NCI-H526 treated with DMSO at 0.1 percent for 48 hours (cell line): Measurements from ENCODE around the gene MSI2.
A peak's percentile ranks its signal among the peaks of the same experiment; 100 is the strongest.

Experiments used
- DNase-seq: peaks from one replicate; lab custom pipeline; 2025; lab: John Stamatoyannopoulos, UW

The MSI2 gene

GRCh38 chr17:57343717-57344116, 87.4 kb downstream of the MSI2 start:
- no peak for DNase-seq

- no peak for DNase-seq
Observed at GRCh38 chr17:57344261-57344660, 87.9 kb downstream of the MSI2 start.

GRCh38 chr17:57349541-57350247, 93.4 kb downstream of the MSI2 start:
- DNase-seq: no peak

- no peak for DNase-seq
Observed at GRCh38 chr17:57350266-57350665, 93.9 kb downstream of the MSI2 start.

GRCh38 chr17:57352665-57353175, 96.4 kb downstream of the MSI2 start:
- DNase-seq: no peak

- DNase-seq: no peak
Observed at GRCh38 chr17:57354673-57355072, 98.3 kb downstream of the MSI2 start.

GRCh38 chr17:57355090-57355859, 99.0 kb downstream of the MSI2 start:
- DNase-seq: peak; percentile 13

- peak; percentile 62 for DNase-seq
Observed at GRCh38 chr17:57356153-57356718, 99.9 kb downstream of the MSI2 start.

GRCh38 chr17:57356719-57357391, 100.5 kb downstream of the MSI2 start:
- peak; percentile 62 for DNase-seq

GRCh38 chr17:57357392-57357784, 101.1 kb downstream of the MSI2 start:
- peak; percentile 57 for DNase-seq

GRCh38 chr17:57357830-57358430, 101.6 kb downstream of the MSI2 start:
- no peak for DNase-seq

GRCh38 chr17:57360266-57360665, 103.9 kb downstream of the MSI2 start:
- no peak for DNase-seq

GRCh38 chr17:57362797-57363556, 106.7 kb downstream of the MSI2 start:
- DNase-seq: no peak

- no peak for DNase-seq
Observed at GRCh38 chr17:57363580-57363979, 107.3 kb downstream of the MSI2 start.

- DNase-seq: no peak
Observed at GRCh38 chr17:57363998-57364643, 107.8 kb downstream of the MSI2 start.

- no peak for DNase-seq
Observed at GRCh38 chr17:57365420-57365819, 109.1 kb downstream of the MSI2 start.

GRCh38 chr17:57366177-57366557, 109.8 kb downstream of the MSI2 start:
- peak; percentile 6 for DNase-seq

GRCh38 chr17:57366558-57367351, 110.4 kb downstream of the MSI2 start:
- DNase-seq: peak; percentile 93

GRCh38 chr17:57368637-57369336, 112.5 kb downstream of the MSI2 start:
- DNase-seq: no peak
